Measurements from ENCODE around the gene CDH24. TPM values are rescaled to one million over a fixed set of nuclear protein-coding genes. Genes with fewer than 3 reads are reported as not detected.

The CDH24 gene
- total and polyA plus RNA-seq, 9 of the 15 experiments (the other 6 are each of a cell fraction or from before 2014, with no cell fraction given): 0.04 to 16.2 (median 4.9) TPM

DNA sequence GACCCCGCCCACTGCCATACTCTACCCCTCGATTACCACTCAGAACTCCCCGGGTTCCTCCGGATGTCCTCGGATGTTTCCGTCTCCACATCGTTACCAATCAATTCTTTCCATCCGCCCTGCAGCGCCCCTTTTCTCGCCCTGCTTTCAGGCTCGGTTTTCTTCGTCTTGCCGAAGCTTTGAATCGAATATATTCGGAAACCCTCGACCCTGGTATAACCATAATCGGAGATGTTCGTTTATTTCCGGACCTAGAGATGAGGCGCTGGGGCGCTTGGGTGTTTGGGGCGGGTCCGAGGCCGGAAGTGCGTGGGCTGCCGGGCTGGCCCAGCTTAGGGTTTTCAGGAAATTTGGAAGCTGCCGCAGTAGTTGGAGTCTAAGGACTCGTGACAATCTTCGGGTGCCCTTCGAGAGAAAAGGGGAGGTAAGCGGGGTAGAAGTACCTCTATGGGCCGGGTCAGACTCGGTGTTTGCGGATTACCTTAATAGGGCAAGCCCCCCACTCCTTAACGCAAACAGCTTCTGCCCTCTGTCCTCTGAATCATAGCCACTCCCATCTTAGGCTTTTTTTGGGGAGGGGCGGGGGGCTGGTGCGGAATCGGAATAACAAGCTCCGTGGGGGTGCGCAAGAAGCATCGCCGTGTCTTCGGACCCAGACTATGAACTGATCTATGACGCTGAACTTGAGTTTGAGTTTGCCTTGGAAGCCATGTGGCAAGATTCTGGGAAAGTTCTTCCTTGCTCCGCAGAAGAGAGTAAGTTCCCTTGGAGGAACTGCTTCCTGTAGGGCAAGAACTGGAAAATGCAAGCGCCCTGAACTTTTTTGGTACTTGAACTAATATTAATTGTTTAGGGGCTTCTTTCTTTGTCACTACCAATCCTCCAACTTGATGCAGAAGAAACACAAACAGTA lies 38.1 kb upstream of the CDH24 start, which contains the start of gene C14orf119 (continued):
- peak; percentile 9; the same call in 1 of the 2 replicates for TF ChIP-seq L3MBTL2 (IDR thresholded peaks at IDR 0.05)
- TF ChIP-seq CBX5 (IDR thresholded peaks at IDR 0.05; ENCODE audit: borderline replicate concordance, low read depth): no peak
- TF ChIP-seq, protein P1, sequence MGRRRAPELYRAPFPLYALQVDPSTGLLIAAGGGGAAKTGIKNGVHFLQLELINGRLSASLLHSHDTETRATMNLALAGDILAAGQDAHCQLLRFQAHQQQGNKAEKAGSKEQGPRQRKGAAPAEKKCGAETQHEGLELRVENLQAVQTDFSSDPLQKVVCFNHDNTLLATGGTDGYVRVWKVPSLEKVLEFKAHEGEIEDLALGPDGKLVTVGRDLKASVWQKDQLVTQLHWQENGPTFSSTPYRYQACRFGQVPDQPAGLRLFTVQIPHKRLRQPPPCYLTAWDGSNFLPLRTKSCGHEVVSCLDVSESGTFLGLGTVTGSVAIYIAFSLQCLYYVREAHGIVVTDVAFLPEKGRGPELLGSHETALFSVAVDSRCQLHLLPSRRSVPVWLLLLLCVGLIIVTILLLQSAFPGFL (CRISPR knock-in tag; IDR thresholded peaks at IDR 0.05): no peak
- TF ChIP-seq POLR2H (tag; IDR thresholded peaks at IDR 0.05; ENCODE audit: low read depth): peak; percentile 93
- peak; percentile 72 for TF ChIP-seq TAF1 (IDR thresholded peaks at IDR 0.05; ENCODE audit: control insufficient read depth, extremely low read depth, insufficient read depth, low read length, severe bottlenecking)
- TF ChIP-seq HNRNPLL (IDR thresholded peaks at IDR 0.05; ENCODE audit: low read depth, low read length, poor library complexity, severe bottlenecking): peak; percentile 52
- peak in 1 of 2 experiments; percentile 79; a peak in 2 of 4 replicates for TF ChIP-seq HDAC1 (IDR thresholded peaks at IDR 0.05)
- TF ChIP-seq, protein P2, sequence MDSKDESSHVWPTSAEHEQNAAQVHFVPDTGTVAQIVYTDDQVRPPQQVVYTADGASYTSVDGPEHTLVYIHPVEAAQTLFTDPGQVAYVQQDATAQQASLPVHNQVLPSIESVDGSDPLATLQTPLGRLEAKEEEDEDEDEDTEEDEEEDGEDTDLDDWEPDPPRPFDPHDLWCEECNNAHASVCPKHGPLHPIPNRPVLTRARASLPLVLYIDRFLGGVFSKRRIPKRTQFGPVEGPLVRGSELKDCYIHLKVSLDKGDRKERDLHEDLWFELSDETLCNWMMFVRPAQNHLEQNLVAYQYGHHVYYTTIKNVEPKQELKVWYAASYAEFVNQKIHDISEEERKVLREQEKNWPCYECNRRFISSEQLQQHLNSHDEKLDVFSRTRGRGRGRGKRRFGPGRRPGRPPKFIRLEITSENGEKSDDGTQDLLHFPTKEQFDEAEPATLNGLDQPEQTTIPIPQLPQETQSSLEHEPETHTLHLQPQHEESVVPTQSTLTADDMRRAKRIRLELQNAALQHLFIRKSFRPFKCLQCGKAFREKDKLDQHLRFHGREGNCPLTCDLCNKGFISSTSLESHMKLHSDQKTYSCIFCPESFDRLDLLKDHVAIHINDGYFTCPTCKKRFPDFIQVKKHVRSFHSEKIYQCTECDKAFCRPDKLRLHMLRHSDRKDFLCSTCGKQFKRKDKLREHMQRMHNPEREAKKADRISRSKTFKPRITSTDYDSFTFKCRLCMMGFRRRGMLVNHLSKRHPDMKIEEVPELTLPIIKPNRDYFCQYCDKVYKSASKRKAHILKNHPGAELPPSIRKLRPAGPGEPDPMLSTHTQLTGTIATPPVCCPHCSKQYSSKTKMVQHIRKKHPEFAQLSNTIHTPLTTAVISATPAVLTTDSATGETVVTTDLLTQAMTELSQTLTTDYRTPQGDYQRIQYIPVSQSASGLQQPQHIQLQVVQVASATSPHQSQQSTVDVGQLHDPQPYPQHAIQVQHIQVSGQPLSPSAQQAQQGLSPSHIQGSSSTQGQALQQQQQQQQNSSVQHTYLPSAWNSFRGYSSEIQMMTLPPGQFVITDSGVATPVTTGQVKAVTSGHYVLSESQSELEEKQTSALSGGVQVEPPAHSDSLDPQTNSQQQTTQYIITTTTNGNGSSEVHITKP (IDR thresholded peaks at IDR 0.05; ENCODE audit: partially characterized antibody): peak; percentile 89
- TF ChIP-seq, protein P3, sequence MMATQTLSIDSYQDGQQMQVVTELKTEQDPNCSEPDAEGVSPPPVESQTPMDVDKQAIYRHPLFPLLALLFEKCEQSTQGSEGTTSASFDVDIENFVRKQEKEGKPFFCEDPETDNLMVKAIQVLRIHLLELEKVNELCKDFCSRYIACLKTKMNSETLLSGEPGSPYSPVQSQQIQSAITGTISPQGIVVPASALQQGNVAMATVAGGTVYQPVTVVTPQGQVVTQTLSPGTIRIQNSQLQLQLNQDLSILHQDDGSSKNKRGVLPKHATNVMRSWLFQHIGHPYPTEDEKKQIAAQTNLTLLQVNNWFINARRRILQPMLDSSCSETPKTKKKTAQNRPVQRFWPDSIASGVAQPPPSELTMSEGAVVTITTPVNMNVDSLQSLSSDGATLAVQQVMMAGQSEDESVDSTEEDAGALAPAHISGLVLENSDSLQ (IDR thresholded peaks at IDR 0.05): peak; percentile 76
- TF ChIP-seq MAFK (IDR thresholded peaks at IDR 0.05; ENCODE audit: low read length): 0 out of 2 replicates have a peak, but pooled peaks have one; percentile 4
- TF ChIP-seq EGR1 (conservative IDR thresholded peaks at IDR 0.05): peak; percentile 96
- TF ChIP-seq ZNF274 (IDR thresholded peaks at IDR 0.05; ENCODE audit: borderline replicate concordance, low read depth, low read length): no peak
- no peak for TF ChIP-seq HNRNPH1 (optimal IDR thresholded peaks at IDR 0.05; ENCODE audit: low read depth, low read length)
- no peak for TF ChIP-seq FOXJ2 (tag; IDR thresholded peaks at IDR 0.05)
- TF ChIP-seq SRSF3 (IDR thresholded peaks at IDR 0.05; ENCODE audit: insufficient read depth, low read length): no peak
- TF ChIP-seq, protein P4, sequence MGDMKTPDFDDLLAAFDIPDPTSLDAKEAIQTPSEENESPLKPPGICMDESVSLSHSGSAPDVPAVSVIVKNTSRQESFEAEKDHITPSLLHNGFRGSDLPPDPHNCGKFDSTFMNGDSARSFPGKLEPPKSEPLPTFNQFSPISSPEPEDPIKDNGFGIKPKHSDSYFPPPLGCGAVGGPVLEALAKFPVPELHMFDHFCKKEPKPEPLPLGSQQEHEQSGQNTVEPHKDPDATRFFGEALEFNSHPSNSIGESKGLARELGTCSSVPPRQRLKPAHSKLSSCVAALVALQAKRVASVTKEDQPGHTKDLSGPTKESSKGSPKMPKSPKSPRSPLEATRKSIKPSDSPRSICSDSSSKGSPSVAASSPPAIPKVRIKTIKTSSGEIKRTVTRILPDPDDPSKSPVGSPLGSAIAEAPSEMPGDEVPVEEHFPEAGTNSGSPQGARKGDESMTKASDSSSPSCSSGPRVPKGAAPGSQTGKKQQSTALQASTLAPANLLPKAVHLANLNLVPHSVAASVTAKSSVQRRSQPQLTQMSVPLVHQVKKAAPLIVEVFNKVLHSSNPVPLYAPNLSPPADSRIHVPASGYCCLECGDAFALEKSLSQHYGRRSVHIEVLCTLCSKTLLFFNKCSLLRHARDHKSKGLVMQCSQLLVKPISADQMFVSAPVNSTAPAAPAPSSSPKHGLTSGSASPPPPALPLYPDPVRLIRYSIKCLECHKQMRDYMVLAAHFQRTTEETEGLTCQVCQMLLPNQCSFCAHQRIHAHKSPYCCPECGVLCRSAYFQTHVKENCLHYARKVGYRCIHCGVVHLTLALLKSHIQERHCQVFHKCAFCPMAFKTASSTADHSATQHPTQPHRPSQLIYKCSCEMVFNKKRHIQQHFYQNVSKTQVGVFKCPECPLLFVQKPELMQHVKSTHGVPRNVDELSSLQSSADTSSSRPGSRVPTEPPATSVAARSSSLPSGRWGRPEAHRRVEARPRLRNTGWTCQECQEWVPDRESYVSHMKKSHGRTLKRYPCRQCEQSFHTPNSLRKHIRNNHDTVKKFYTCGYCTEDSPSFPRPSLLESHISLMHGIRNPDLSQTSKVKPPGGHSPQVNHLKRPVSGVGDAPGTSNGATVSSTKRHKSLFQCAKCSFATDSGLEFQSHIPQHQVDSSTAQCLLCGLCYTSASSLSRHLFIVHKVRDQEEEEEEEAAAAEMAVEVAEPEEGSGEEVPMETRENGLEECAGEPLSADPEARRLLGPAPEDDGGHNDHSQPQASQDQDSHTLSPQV (IDR thresholded peaks at IDR 0.05): 0 out of 2 replicates have a peak, but pooled peaks have one; percentile 31
